ENCODE measurements around the gene FEZF1. TPM values are rescaled to one million over a fixed set of nuclear protein-coding genes. Genes with fewer than 3 reads are reported as not detected.

The FEZF1 gene
- total RNA-seq: not detected

DNA sequence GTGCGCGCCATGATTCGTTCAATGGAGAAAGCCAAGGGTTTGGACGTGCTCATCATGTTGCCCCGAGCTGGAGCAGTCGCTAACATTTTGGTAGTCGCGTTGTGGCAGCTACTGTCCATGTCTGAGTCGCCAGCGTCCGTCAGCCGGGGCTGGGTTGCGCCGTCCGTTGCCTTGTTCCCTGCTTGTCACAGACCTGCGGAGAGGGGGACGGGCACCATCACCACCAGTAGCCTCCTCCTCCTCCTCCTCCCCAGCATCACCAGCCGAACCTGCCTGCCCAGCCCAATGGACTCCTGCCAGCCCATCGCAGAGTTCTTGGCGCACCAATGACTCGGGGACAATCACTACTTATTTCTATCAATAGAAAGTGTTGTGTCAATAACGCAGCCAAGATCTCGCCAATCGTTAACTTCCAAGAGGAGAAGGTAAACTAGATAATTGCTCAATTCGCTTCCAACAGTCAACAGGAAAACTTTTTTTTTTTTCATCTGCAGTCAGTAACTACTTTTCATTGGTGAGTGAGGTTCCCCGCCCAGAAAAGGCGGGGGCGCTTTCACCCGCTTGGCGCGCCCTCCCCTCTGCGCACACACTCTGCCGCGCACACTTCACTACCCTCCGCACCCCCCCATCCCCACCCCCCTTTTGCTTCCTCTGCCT lies at the start of gene FEZF1:
Gene FEZF1 (minus strand): TSS at position 432 of the 657 bp plus-strand sequence. CDS start 313 bp downstream, at position 119.
- DNase-seq (ENCODE audit: low spot score) (peak; percentile 74), ATAC-seq (peak; percentile 86)

DNA sequence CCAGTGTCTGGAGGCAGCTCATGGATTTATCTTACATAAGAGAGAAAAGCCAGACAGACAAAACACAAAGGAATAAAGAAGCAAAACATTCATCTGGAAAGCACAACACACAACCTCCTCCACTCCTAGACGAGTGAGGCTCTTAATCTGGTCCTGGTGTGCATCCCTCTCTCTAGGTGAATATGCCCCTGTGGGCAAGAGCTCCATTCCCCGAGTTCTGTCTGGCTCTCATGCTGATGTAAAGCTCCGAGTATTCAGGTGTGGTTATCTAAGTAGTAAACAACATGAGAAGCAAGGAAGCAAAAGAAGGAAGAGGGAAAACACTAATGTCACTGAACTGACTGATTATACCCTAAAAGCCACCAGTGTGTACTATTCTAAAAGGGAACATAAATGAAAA lies 47.9 kb upstream of the FEZF1 start:
- DNase-seq (ENCODE audit: low spot score) (no peak), ATAC-seq (no peak)

DNA sequence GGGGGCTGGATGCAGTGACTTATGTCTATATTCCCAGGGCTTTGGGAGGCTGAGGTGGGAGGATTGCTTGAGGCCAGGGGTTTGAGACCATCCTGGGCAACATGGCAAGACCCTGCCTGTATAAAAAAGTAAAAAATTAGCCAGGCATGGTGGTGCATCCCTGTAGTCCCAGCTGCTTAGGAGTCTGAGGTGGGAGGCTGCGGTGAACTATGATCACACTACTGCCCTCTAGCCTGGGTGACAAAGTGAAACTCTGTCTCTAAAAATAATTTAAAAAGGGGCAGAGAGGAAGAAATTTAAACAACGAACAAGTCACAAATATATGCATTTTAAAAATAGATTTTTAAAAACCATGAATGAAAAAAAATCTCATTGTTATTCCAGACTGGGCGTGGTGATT lies 46.2 kb upstream of the FEZF1 start:
- DNase-seq (ENCODE audit: low spot score): no peak

DNA sequence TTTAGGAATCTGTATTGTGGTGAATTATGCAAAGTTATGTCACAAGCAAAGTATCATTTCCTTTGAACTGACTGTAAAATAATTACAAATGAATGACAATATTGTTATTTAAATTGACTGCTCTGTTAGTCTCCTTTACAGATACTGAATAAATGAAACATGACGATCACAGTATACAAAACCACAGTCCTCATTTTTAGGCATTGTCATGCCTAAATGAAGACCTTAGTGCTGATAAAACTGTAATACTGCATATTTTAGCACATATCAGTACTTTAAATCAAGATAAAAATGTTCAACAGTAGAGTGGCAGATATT lies 39.7 kb upstream of the FEZF1 start:
- no peak for DNase-seq (ENCODE audit: low spot score)
- no peak for ATAC-seq

More for the DNA sequence above, 46.2 kb upstream of the FEZF1 start:
- ATAC-seq: no peak

DNA sequence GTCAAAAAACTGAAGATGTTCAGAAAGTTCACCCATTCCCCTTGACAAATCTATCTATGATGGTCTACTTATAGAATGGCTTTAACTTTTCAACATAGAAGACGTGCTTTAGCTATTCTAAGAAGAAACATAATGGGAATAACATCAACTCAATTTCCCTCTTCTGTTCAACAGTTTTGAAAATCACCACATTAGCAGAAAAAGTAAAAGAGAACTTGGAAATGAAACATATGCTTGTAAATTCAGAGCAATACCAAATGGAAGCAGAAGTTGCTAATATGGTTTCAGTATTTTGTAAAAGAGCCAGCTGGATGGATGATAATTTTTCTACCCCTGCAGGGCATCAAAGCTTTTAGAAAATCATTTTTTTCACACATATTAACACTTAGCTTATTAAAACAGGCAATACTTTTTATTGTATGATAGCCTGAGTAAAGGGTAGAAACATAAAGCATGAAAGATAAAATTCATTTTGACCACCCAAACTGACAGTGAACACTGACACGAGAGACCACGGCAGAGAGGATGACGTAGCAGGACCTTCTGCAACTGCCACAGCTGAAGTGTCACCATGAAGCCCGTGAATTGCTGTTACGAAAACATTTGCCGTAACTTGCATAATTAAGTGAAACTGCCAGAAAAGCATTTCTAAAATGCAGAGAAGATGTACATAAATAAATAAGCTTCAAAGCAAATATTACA lies 39.2 kb upstream of the FEZF1 start:
- no peak for DNase-seq (ENCODE audit: low spot score)
- ATAC-seq: no peak

DNA sequence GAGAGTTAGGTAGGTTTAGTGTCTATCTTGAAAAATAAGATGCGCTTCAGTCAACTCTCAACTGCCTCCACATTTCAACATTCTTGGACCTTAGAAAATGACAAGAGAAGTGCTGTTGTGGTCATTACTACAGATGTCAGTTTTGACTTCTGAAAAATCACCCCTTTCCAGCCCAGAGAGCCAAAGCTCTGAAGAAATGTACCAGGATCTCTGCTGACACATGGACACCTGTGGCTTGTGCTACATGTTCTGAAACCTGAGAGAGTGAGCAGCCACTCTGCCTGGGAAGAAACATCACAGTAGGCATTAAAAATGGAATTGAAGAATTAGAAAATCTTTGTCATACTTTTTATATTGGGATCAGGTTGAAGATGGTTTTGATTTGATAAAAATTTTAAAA lies 35.9 kb upstream of the FEZF1 start:
- ATAC-seq: no peak
- DNase-seq (ENCODE audit: low spot score): no peak

DNA sequence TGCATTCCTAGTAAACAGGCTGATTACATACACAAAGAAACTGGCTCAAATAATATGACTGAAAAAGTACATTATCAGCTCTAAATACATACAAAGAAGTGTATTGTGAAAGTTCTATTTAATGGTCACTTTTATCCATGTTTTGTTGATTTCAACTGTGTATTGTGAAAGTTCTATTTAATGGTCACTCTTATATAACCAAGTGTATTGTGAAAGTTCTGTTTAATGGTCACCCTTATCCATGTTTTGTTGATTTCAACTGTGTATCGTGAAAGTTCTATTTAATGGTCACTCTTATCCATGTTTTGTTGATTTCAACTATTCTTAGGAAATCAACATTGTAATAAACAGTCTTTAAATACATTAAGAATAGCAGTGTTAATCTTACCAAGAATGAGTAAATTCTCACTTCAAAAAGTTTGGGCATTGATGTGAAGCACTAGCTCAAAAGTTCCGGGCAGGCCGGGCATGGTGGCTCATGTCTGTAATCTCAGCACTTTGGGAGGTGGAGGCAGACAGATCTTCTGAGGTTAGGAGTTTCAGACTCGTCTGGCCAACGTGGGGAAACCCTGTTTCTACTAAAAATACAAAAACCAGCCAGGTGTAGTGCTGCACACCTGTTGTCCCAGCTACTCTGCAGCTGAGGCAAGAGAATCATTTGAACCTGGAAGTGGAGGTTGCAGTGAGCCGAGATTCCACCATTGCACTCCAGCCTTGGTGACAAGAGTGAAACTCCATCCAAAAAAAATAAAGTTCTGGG lies 34.8 kb upstream of the FEZF1 start:
- no peak for DNase-seq (ENCODE audit: low spot score)
- ATAC-seq: peak; percentile 72

DNA sequence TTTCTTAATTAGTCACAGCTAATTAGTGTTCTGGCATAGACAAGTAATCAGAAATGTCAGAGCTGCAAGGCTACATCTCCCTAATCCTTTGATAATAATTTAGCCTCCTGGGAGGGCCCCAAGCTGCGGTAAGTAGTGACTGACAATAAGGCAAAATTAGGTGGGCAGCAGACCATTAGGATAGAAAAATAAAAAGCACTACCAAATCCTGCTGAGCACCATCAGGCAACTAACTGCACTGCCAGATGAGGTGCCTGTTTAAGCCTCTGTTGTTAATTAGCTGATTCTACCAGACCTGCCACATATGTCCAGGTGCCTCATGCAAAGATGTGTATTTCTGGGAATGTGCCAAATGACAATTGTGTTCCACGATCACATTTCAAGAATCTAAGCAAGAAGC lies 32.5 kb upstream of the FEZF1 start:
- DNase-seq (ENCODE audit: low spot score) (no peak), ATAC-seq (no peak)

DNA sequence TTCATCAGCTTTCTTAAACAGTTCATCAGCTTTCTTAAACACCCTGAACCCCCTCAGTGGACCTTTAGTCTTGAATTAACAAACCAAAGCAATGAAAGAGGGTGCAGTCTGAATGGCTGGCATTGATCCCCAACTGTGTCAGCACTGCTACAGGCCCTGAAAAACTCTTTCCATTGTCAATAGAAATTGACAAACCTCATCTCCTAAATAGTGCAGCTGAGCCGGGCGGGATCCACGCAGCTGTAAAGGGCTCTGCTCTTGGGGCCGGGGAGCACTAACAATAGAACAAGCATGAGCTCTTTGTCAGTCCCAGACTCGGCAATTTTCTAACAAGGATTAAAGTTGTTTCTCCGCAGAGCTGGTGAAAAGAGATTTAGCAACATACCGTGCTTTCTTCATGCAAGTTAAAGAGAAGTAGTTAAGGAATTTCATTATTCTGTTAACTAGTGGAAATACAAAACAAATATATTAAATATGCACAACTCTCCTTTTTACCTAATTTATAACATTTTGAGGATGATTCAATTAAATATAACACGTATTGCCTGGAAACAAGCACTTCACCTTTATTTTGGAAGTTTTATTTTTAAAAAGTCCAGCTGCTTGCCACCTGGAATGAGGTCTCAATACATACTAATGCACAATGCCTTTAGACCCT lies 24.7 kb upstream of the FEZF1 start:
- DNase-seq (ENCODE audit: low spot score): no peak
- no peak for ATAC-seq

DNA sequence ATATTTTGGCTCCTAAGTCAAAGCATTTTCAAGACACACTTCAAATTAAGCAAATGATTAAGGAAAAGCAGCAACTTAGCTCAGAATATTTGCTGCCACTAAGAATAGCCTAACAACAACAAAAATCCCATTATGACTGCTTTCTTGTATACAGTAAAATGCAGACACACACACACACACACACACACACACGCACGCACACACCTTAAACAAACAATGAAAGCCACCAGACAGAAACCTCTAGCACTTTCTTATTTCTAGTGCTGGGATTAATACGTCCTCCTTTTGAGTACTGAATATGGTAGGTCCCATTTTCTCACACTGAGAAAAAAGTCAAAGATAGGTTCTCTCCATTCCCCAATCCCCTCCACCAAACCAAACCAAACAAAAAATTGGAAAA lies 23.4 kb upstream of the FEZF1 start:
- ATAC-seq (no peak), DNase-seq (ENCODE audit: low spot score) (no peak)

DNA sequence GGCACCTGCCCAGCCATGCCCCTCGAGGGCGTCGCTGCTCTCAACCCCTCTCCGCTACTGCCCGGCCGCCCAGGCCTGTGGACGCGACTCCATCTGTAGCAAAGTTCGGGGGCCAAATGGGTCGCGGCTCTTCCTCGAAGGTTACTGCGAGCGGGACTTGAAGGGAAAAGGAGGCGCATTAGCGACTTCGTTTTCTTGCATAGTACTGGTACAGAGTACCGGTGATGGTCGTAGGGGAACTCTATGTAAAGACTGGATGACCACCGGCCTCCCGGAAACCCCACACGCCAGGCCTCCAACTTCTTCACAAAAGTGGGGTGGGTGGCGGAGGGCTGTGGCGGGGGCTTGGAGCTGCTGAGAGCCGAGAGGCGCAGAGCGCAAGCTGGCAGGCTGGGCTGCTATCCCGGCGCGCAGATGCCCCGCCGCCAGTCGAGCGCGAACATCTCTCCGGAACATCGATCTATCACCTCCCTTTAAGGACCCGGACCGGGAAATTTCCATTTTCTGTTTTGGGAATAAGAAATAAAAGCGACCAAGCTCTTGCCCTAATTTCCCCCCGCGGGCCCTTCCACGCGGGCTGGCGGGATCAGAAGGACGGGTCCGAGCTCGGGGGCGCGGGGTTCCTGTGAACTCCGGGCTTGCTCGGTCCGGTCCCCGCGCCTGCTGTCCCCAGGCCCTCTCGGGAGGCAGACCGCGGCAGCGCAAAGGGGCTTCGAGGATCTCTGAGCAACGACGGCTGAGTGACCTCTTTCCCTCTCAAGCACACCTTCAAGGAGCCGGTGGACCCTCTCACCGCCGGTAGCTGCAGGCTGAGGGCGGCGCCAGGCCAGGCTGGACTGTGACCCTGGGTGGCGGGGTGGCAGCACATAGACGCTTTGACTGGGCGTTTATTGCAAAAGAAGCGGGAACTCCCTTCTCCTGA lies 12.2 kb upstream of the FEZF1 start:
- DNase-seq (ENCODE audit: low spot score) (peak; percentile 63), ATAC-seq (peak; percentile 97)

DNA sequence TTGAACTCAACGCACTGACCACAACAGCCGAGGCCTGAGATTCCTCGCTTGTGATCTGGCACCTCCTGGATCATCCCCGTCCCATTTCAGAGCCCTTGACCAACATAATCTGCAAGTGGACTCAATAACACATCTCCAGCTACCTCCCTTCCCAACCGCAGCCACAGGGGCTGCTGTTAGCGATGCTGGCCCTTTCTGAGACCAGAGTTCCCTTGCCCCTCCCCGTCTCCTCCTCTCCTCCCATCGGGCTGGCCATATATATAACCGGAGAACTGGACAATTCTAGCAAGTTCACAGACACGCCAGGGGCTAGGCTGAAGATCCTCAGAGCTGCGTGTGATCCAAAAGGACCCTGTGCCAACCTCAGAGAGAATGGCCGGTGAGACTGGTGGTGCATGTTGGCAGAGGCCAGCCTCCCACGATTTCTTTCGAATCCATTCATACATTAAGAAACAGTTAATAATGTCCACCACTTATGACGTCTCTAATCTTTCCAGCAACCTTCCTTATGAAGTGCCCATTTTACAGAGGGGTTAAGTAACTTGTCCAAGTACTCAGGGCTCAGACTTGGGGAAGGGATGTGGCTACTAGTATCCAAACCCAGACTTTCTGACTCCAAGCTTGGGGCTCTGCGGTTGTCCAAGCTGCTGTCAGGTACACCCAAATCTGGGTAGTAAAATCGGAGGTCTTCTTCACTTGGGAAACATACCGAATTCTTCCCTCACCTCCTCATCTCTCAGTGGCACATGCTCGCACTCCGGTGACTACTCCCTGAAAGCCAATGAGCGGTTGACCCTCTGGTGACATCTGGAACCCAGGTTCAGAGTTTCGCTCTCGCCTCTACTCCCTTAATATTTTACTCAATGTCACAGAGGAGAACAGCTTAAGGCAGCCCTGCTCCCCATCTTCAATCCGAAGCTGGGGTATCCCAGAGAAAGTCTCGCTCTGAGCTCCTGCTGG lies 11.2 kb upstream of the FEZF1 start:
- no peak for DNase-seq (ENCODE audit: low spot score)
- no peak for ATAC-seq

DNA sequence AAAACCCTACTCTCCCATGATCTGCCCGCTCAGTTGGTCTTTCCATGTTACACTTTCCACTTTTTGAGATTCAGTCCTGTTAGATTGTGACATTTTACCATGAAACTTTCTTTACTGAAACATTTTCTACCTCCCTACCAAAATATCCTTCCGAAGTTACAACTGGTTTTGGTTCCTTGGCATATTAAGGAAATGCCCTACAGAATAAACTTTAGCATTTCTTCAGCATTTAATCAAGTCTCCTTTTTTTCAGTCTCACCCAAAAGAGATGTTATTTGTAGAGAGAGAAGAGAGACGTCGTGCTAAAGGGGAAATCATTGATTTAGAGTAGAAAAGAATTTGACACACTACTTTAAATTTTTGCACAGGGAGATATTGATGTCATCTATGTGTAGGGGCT lies 9.7 kb upstream of the FEZF1 start:
- DNase-seq (ENCODE audit: low spot score) (no peak), ATAC-seq (no peak)

DNA sequence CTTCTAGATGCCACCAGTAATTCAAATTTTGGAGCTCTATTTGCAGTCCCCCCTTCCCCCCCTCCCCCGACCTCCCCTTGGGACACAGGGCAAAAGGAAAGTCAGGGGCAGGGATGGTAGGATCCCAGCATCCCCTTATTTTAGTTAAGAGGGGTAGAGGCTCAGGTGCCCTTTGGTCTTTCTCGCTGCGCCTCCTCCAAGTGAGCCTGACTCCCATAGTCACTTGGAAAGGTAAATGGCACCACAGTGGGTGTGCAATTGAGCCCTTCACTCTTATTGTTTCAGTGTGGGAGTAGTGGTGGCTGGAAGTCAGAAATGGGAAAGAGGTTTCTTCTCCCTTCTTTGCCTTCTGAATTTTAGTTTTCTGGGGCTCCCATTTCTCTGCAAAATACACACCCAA lies 8.2 kb upstream of the FEZF1 start:
- DNase-seq (ENCODE audit: low spot score): no peak
- no peak for ATAC-seq

DNA sequence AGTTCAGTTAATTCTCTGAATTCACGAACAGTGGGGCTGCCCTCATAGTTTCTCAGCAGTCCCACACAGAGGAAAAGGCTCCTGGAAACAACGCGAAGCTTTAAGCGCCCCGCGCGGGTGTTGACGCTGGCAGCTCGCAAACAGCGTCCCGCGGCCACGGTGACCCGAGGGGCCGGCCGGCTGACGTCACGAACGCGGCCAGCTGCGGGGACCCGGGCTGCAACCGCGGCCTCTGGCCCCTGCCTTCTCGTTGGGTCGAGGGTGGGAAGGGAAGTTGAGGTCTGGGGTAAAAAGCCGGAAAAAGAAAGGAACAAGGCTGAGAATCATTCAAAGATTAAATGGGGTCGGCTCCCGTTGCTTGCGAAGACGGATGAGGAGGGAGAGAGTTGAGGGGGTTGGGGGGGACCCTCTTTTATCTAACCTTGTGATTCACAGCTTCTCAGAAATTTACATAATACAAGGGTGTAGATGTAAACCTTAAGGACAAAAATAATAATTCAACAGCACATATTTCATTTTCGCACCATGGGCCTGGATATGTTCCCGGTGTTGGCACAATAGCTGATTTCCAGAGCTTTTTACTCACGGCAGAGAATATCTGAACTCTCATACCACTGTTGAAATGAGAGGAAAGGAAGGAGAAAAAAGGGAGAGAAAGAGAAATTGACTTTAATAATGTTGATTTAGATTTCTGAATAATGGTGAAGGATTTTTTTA lies 7.3 kb upstream of the FEZF1 start:
- ATAC-seq (no peak), DNase-seq (ENCODE audit: low spot score) (no peak)

DNA sequence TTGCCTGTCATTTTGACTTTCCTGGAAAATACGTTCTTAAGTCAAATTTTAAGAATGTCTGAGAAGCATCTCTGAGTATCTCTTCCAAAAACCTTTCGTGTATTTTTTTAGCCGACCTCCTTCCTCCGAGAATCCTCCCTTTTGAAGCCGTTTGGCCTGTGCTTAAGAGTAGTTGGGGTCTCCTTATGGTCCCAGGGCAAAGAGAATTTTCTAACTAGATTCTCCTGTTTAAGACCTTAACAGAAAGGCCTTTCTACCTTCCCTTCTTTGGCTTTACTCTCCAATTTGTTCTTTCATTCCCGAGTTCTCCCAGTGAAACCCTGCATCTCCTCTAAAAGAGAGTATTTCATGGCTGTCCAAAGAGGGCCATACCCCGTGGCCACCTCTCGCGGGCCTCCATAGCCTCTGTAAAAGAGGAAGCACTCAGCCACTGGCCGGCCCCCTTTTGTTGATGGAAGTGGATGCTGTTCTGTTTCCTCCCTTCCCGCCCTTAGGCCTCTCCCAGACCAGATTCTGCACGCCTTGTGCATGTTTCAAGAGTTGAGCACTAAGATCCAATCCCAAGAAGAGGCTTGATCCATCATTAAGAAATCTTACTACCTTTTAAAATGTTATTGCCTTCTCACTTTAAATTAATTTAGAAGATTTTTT lies 6.6 kb upstream of the FEZF1 start:
- ATAC-seq (no peak), DNase-seq (ENCODE audit: low spot score) (no peak)

DNA sequence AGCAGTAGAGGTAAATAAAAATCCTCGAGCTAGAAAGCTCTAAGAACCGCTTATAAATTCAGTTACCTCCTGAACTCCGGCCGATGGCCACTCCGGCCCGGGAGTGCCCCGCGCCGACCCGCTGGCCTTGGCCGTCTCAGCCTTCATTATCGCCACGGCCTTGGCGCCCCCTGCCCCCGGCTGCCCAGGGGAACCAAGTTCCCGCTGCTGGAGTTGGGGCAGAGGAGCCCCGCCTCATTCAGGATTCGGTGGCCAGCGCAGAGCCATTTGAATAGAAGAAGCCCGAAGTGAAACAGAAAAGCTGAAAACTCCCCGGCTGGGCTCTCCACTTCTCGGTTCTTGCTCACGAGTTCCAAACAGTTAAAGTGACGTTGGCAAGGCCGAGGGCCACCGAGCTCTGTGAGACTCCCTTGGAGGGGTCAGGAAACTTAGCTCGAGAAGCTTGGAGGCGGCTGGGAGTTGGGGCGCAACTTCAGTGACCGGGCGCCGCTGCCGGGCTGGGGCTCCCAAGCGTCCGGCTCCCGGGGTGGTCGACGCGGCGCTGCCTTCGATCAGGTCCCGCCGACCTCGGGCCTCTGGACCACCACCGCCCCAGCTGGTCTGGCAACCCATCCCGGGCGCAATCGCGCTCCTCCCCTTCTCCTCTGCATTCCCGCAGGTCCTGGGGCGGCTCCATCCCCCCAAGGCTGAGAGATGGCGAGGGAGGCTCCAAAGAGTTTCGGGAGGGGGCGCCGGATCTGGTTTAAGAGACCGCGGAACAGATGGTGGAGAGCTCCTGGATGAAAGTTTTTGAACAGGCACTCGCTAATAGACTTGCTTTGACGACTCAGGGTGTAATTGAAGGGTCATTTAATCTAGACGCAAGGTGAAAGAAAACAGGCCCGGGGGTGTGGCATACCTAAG lies 5.8 kb upstream of the FEZF1 start:
- DNase-seq (ENCODE audit: low spot score) (no peak), ATAC-seq (peak; percentile 56)
